HepG2 (cell line): ENCODE measurements around the gene ZNF606.

Experiments used
- AFF4 ChIP-seq: sonication (generic); formaldehyde crosslinking; IDR thresholded peaks from 2 replicates; pipeline ENCODE4 v1.4.0; 2020; ENCODE audit warnings: missing genetic modification reagents
- MTA3 ChIP-seq: sonication (generic); formaldehyde crosslinking; IDR thresholded peaks from 2 replicates; pipeline ENCODE4 v1.4.0; 2020; ENCODE audit warnings: missing genetic modification reagents
- POLR2A ChIP-seq, 2 experiments: IDR thresholded peaks; 2 replicates each; pipeline ENCODE4 v1.6.1; 2011; ENCODE audit warnings: low read depth in 2 of 2, low read length in 2 of 2, mild to moderate bottlenecking in 1 of 2, moderate library complexity in 1 of 2; ENCODE audit not compliant: insufficient read depth in 1 of 2
- TF ChIP-seq, protein P1 (sequence below): IDR thresholded peaks from 2 replicates; pipeline ENCODE4 v1.6.1; 2012; ENCODE audit warnings: inconsistent platforms

- TF ChIP-seq, protein P1, sequence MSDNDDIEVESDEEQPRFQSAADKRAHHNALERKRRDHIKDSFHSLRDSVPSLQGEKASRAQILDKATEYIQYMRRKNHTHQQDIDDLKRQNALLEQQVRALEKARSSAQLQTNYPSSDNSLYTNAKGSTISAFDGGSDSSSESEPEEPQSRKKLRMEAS: no peak
- no peak for TF ChIP-seq POLR2A (IDR thresholded peaks at IDR 0.05; ENCODE audit: insufficient read depth in 1 of 2, low read depth in 2 of 2, low read length in 2 of 2)
- TF ChIP-seq AFF4 (CRISPR knock-in tag): no peak
- no peak for TF ChIP-seq MTA3 (CRISPR knock-in tag)
Measured at GRCh38 chr19:58044886-58045285, 42.3 kb upstream of the ZNF606 start.
